Subcutaneous adipose tissue (tissue), 4 donors: ENCODE results near the gene LRRC75A. TPM values are rescaled to one million over a fixed set of nuclear protein-coding genes. Genes with fewer than 3 reads are reported as not detected.

Experiments
- CTCF ChIP-seq: fragments of 450-650 bp; IDR thresholded peaks from one replicate; pipeline ENCODE4 v1.5.1; 2016; ENCODE audit warnings: low read depth, mild to moderate bottlenecking, control low read depth, antibody characterized with exemption, moderate library complexity
- small RNA-seq: library from RNA; depleted of rRNA; stranded (forward); fragments of <200 nt; gene quantifications from one replicate; pipeline ENCODE3, GENCODE V24; 2016
- total RNA-seq, 4 donors: library from RNA; depleted of rRNA; stranded (reverse); fragments of >200 nt; gene quantifications; one replicate each; pipeline ENCODE4 v1.1.0, GENCODE V29; 2016

LRRC75A gene
- total RNA-seq, 4 donors from 2014 or later = 1.5 to 4.0 (median 2.9) TPM; not detected in 1

GRCh38 chr17:16417399-16417798 is 74.6 kb downstream of the LRRC75A start:
- TF ChIP-seq CTCF = no peak

GRCh38 chr17:16415031-16415924 is 76.7 kb downstream of the LRRC75A start, which contains the start of gene TRPV2:
Gene TRPV2, plus strand, starts transcription at chr17:16415571. Its CDS starts 2,098 bp downstream, at chr17:16417669.
- no peak for TF ChIP-seq CTCF

- no peak for TF ChIP-seq CTCF
These were observed 83.9 kb downstream of the LRRC75A start for GRCh38 chr17:16407911-16408588.

- TF ChIP-seq CTCF = no peak
These were observed 85.0 kb downstream of the LRRC75A start for GRCh38 chr17:16406742-16407674.

- no peak for TF ChIP-seq CTCF
These were observed 93.4 kb downstream of the LRRC75A start for GRCh38 chr17:16398270-16399267.

Small RNA genes within 50 kb of the gene (small RNA-seq; reads per million reads assigned to genes)
- gene SNORD49A (not detected), gene SNORD65 (not detected)

Other genes starting within 250 kb of the LRRC75A start
- gene CENPV, start 138.7 kb downstream of the LRRC75A start, total RNA-seq = 10 to 100 TPM in 2 of 4 donors, 1 to 10 TPM in 2; 1.8 to 14.7 (median 9.3) TPM
- 100 to 1,000 TPM; 631 to 867 (median 703) TPM for gene UBB, start 111.1 kb downstream of the LRRC75A start, total RNA-seq
- gene TRPV2, start 76.6 kb downstream of the LRRC75A start, total RNA-seq = 10 to 100 TPM in 3 of 4 donors, 1 to 10 TPM in 1; 7.8 to 66.1 (median 17.0) TPM
- gene ZNF287, start 77.0 kb upstream of the LRRC75A start, total RNA-seq = 1 to 10 TPM; 3.8 to 6.4 (median 4.8) TPM
- gene ZNF624, start 161.7 kb upstream of the LRRC75A start, total RNA-seq = 1 to 10 TPM; 3.6 to 8.2 (median 4.9) TPM
- 10 to 100 TPM in 1 of 4 donors, 1 to 10 TPM in 3; 3.3 to 24.9 (median 6.8) TPM for gene CCDC144A, start 198.0 kb upstream of the LRRC75A start, total RNA-seq